ENCODE measurements around the gene MYDGF.

The MYDGF gene

DNA sequence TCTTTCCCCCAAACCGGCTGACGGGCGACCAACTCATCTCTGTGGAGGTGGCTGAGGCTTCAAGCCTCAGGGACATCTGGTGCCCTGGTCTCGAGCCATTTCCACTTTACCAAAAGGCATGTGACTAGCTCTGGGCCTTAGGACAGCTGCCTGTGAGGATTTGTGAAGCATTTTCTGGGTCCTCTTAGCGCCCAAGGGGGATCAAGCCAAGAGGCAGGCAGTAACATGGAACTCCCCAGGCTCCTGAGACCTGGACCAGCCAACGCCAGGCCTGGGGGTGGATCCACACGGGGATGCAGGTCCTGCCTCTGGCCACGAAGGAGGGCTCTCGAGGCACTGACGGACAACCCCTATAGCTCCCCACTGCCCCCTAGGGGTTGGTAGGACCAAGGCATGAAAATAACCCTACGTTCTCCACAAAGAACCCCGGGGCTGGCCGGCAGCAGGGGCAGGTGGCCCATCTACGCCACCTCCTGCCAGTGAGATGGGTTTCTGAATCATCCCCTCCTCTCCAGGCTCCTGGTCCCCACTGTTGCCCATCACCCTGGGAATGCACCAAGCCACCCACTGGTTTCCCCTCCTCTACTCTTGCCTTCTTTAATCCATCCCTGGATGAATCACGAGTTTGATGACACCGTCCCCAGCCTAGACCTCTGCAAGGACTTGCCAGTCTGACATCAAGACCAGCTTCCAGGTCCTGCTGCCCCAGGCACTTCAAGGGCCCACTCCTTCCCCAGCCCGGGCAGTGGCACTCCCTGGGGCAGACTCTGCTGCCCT, 7.0 kb upstream of the MYDGF start:
- in situ Hi-C loops (cut with MboI; ENCODE audit: low sequenced_read_pairs), result no loop called here

DNA sequence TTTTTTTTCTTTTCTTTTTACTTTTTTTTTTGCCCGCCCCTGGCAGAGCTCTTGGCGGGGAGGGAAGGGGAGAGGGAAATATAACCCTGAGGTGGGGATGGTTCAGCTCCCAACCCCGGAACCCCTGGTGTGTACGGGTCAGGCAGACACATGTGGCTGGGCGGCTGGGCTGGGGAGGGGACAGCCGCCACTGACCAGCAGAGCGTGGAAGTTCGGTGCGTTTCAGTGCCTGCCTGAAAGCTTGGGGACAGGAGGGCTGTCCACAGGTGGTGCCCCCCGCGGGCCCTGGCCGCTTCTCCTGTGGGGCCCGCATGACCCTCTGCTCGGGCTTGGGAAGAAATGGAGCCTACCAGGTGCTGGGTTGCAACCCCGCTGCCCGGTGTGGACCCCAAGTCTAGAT, 5.2 kb upstream of the MYDGF start:
- in situ Hi-C loops (cut with MboI; ENCODE audit: low sequenced_read_pairs), result no loop called here

DNA sequence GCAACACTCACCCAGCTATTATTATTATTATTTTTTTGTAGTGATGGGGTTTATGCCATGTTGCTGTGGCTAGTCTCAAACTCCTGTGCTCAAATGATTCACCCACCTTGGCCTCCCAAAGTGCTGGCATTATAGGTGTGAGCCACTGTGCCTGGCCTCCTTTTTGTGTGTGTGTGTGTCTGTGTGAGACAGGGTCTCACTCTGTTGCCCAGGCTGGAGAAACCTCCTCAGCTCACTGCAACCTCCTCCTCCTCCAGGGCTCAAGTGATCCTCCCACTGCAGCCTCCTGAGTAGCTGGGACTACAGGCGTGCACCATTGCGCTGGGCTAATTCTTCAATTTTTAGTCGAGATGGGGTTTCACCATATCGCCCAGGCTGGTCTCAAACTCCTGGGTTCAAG, 3.6 kb upstream of the MYDGF start:
- in situ Hi-C loops (cut with MboI; ENCODE audit: low sequenced_read_pairs), result no loop called here

DNA sequence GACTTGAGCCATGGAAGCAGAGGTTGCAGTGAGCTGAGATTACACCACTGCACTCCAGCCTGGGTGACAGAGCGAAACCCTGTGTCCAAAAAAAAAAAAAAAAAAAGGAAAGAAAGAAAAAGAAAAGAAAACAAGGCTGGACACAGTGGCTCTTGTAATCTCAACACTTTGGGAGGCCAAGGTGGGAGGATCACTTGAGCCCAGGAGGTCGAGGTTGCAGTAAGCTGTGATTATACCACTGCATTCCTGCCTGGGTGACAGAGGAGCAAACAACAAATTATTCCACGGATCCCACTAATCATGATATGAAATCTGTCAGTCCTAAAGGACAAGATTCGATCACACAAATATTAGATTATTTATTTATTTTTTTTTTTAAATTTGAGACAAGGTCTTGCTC, 3.1 kb upstream of the MYDGF start:
- in situ Hi-C loops (cut with MboI; ENCODE audit: low sequenced_read_pairs), result no loop called here

DNA sequence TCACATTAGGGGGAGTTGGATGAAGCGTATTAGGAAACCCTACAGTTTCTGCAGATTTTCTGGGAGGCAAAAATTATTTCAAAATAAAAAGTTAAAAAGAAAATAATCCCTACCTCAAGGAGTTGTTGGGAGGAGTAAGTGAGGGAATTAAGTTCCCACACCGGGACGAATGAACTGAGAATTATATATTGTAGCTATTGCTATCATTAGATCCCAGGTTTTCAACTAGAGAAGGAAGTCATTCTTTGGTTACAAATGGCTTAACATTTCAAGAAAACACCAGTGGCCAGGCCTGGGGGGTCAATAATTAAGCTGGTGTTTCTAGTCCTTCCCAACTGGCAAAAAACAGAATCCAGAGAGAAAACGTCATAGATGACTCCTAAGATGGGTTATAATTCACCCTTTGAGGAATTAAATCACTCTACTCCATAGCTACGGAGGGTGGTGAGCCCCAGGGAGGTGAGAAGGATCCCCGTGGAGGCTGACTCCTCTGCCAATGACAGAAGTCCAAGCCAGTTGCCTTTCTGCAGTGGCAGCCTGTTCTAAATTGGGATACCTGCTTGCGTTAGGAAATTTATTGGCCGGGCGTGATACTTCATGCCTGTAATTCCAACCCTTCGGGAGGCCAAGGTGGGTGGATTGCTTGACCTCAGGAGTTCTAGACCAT, 1.2 kb upstream of the MYDGF start:
- in situ Hi-C loops (cut with MboI; ENCODE audit: low sequenced_read_pairs), result no loop called here

DNA sequence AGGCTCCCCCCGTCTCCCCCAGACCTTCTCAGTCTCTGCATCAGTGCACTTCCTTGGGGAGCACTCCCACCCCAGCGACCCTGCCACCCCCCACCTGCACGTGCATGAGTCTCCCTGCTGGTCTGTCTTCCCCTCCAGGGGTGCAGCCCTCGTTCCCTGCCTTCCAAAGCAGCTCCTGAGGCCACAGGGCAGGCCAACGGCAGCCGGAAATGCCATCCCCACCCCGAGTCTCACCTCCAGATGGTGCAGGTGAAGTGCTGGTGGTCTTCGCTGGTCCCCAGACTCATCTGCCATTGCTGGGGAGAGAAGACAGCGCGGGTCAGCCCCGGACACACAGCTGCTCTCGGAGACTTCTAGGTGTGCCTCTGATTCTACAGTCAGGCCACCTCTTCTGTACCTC, 5.5 kb downstream of the MYDGF start:
- in situ Hi-C loops (cut with MboI; ENCODE audit: low sequenced_read_pairs), result no loop called here

DNA sequence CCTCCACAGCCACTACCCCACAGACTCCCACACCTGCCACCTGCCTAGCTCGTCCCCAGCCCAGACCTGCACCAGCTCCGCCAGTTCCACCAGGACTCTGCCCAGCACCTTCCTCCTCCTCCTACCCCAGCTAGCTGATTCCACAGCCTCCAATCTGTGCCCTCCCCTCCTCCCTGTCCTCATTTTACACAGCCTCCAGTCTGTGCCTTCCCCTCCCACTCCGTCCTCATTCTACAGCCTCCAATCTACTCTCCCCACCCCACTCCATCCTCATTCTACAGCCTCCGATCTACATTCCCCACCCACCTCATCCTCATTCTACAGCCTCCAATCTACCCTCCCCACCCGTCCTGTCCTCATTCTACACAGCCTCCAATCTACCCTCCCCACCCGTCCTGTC, 7.3 kb downstream of the MYDGF start:
- in situ Hi-C loops (cut with MboI; ENCODE audit: low sequenced_read_pairs), result no loop called here

DNA sequence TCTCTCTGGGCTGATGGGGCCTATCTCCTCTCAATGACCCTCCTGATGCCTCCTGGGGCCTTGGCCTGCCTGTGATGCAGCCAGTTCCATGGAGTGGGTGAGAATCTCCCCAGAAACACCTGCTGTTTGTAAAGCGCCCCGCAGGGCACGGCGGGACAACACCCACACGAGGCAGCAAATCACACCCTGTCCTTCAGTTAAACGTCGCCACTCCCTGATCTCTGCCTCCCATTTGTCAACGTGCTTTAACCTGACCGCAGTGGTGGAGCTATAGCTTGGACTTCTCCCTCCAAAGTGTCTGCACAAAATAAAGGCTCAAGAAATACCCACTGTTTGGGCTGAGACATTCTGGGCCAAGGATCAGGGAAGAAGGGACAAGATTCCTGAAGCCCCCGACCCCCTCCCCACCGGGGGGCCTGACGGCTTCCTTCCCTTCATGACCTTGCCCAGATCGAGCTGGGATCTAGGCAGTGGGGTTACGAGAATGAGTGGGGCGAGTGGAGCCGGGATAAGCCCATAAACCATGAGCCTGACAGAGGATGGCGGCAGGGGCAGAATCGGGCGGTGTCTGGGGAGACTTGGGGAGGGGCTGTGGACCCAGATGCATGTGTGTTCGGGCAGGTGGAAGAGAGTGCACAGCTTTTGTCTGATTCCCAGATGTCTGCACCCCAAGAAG, 8.0 kb downstream of the MYDGF start:
- in situ Hi-C loops (cut with MboI; ENCODE audit: low sequenced_read_pairs), result no loop called here

DNA sequence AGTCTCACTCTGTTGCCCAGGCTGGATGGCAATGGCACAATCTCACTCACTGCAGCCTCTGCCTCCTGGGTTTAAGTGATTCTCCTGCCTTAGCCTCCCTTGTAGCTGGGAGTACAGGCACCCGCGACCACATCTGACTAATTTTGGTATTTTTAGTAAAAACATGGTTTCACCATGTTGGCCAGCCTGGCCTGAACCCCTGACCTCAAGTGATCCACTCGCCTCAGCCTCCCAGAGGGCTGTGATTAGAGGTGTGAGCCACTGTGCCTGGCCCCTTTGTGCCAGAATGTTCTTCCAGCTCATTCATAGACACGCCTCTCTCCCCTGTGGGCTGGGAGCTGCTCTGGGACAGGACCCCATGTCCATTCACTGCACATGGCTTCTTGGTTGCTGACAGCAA, 9.1 kb downstream of the MYDGF start:
- in situ Hi-C loops (cut with MboI; ENCODE audit: low sequenced_read_pairs), result no loop called here

DNA sequence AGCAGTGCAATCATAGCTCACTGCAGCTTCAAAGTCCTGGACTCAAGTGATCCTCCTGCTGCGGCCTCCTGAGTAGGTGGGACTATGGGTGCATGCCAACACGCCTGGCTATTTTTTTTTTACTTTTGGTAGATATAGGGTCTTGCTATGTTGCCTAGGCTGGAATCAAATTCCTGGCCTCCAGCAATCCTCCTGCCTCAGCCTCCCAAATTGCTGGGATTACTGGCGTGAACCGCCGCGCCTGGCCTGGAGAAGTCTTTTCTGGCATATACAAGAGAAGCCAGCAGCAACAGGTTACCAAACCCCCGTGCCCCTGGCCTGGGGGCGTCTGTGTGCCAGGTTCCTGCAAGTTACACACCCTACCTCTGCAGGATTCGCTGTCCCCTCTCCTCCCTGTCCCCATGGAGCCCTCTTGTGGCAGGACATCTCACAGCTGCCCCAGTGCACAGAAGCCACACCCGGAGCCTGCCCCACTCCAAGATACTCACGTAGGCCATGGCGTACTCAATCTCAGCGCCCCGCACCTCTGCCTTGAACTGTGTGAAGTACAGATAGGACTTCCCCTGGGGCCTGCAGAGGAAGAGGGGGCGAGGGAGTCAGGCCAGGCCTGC, 9.9 kb downstream of the MYDGF start:
- in situ Hi-C loops (cut with MboI; ENCODE audit: low sequenced_read_pairs), result no loop called here

DNA sequence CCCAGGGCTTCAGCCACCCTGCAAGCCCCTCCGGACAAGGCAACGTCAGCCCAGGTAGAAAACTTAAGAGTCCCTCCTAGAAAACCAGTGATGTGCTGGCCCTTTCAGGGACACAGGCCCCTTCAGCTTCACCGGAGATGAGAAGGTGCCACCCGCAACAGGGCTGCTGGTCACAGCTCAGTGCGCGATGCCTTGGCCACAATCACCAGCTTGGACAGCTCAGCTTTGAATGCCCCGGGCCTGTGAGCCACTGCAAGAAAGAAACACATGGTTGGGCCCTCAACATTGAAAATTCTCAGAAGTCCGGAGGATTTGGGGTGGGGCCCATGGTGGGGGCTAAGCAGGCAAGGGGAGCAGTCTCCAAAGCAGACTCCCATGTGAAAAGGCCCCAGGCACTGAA, 12.3 kb downstream of the MYDGF start:
- in situ Hi-C loops (cut with MboI; ENCODE audit: low sequenced_read_pairs), result no loop called here

DNA sequence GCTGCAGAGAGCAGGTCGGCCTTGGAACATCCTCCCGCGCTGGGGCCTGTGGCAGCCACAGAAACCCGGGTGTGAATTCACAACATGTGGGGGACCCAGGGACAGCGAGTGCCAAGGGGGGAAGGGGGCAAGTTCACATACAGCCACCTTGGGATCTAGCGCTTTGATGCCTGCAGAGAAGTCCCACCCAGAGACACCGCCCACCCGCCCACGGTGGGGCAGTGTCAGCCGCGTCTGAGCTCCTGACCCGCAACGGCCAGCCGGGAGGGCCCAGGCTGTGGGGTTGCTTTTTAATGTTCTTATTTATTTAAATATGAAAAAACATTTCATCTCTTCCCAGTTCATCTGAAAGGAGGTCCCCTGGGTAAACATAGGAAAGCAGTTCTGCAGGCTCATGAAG, 12.9 kb downstream of the MYDGF start:
- in situ Hi-C loops (cut with MboI; ENCODE audit: low sequenced_read_pairs), result no loop called here

DNA sequence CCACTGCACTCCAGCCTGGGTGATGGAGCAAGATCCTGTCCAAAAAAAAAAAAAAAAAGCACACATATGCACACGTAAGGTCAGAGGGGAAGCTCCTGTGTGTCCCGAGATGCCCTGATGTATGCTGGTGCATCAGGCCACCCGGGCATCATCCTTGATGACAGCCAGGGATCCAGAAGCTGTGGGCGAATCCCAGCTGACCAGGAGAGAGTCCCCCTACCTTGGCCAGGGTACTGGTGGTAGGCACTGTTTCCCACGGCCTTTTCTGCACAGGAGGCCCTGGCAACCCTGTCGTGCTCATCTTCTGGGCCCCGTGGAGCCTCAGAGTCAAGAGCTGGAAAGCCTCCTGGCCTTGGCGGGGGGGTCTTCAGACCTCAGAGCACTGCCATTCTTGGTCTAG, 14.0 kb downstream of the MYDGF start:
- in situ Hi-C loops (cut with MboI; ENCODE audit: low sequenced_read_pairs), result no loop called here

DNA sequence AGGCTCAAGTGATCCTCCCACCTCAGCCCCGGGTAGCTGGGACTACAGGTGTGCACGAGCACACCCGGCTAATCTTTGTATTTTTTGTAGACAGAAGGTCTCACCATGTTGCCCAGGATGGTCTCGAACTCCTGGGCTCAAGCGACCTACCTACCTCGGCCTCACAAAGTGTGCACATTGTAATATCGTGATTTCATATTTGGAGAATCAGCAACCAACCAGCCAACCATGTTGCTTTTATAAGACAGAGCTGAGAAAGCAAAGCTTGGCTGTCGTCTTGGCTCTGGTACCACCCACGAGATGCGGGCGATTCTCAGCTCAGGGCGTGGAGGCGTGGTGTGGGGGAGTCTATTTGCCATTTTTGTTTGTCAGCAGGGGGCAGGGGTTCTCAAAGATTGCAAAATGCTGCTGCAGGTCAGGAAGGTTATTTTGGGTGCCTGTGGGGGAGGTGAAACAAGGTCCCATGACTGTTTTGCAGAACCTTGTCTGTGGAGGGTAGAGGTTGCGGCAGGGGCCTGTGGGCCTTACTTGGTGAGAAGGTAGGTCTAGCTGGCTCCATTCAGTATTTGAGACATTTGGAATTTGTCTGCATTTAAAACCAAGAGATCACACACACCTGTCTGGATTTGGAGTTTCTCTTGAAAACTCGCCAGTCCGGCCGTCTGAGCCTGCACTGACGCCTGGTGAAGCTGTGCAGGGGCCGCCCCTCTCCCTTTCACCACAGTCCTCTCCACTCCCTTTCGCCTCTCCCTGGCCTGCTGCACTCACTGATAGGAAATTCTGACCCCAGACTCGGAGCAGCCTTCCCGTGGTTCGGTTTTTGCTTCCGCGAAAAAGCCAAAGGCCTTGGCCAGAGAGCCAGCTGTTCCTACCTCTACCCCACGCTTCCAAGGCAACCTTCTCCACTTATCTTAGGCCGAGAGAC, 15.4 kb downstream of the MYDGF start:
- in situ Hi-C loops (cut with MboI; ENCODE audit: low sequenced_read_pairs), result no loop called here

DNA sequence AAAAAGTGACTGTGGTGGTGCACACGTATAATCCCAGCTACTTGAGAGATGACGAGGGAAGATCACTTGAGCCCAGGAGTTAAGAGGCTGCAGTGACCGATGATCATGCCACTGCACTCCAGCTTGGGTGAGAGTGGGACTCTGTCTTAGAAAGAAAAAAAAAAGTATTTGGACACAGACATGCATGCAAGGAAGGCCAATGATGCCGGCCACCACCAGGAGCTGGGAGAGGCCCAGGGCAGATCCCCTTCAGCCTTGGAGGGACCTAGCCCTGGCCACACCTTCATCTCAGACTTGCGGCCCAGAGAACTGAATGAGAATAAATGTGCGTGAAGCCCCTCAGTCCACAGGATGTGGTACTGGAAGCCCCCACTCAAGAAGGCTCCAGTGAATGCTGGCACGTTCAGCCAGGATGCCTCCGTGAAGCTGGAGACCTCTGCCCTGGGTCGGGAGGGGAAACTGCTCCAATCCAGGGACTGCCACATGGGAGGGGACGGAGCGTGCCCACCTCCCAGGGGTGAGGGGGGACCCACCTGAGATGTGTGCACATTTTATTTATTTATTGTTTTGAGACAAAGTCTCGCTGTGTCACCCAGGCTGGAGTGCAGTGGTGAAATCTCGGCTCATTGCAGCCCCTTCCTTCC, 16.2 kb downstream of the MYDGF start:
- in situ Hi-C loops (cut with MboI; ENCODE audit: low sequenced_read_pairs), result no loop called here

DNA sequence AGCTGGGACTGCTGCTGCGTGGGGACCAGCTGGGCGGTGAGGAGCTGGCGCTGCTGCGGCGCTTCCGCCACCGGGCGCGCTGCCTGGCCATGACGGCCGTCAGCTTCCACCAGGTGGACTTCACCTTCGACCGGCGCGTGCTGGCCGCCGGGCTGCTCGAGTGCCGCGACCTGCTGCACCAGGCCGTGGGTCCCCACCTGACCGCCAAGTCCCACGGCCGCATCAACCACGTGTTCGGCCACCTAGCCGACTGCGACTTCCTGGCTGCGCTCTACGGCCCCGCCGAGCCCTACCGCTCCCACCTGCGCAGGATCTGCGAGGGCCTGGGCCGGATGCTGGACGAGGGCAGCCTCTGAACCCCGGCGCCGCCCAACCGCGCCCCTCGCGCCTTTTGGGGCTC, 18.1 kb downstream of the MYDGF start:
- in situ Hi-C loops (cut with MboI; ENCODE audit: low sequenced_read_pairs), result no loop called here

DNA sequence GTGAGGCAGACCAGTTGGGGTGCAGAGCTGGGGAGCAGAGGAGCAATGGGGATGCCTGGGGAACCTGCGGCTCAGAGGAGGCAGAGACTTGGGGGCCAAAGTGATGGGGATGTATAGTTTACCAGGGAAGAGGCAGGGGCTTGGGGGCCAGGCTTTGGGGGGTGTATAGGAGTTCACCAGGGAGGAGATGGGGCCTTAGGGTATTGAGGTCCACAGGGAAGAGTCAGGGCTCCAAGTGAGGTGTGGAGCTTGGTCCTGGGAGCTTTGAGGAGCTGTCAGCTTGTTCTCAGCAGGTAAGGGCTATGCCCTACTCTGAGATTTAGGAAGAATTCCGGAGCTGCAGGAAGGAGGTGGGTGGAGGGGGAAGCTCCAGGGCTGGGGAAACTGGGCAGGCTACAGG, 20.0 kb downstream of the MYDGF start:
- in situ Hi-C loops (cut with MboI; ENCODE audit: low sequenced_read_pairs), result no loop called here

DNA sequence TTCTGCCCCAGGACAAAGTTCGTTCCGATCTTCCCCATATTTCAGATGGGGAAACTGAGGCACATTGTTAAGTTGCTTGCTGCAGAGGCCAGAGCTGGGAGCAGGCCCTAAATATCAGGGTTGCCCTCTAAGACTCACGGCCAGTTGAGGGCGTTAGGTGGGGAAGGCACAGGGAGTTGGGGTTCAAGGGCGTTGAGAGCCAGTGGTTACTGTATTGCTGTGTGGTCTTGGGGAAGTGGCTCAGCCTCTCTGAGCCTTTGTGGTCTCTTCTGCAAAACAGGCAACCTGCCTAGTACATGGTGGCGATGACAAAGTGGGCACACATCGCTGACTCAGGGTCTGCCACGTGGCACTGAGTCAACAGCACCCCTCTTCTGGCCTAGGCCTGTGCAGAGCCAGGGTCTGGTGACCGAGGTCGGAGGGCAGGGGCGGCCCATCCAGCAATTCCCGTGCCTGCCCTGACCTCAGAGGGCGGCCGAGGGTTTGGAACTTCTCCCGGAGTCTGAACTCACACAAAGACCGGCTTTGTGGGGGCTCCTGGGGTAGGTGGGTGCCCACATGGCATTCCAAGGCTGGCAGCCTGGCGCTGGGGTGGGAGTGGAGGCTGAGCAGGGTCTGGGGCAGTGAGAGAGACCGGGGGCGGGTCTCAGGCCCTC, 20.6 kb downstream of the MYDGF start:
- in situ Hi-C loops (cut with MboI; ENCODE audit: low sequenced_read_pairs), result no loop called here

All from HL-60/S4 treated with phorbol 12-myristate 13-acetate at 8.2 ng/mL for 4 days and 3 days (cell line).